WTC11 (cell line): ENCODE data around the gene NCKAP5.

Experiments
- ATF3 ChIP-seq: sonication (generic); formaldehyde crosslinking; conservative IDR thresholded peaks from 2 replicates; pipeline ENCODE4 v1.8.1; 2022; ENCODE audit warnings: mild to moderate bottlenecking, missing genetic modification reagents
- ATF6 ChIP-seq: sonication (generic); formaldehyde crosslinking; IDR thresholded peaks from 2 replicates; pipeline ENCODE4 v1.8.1; 2023; ENCODE audit warnings: mild to moderate bottlenecking, missing genetic modification reagents
- CREM ChIP-seq: sonication (generic); formaldehyde crosslinking; IDR thresholded peaks from 2 replicates; pipeline ENCODE4 v1.8.1; 2022; ENCODE audit warnings: mild to moderate bottlenecking, missing genetic modification reagents, moderate library complexity
- CTCF ChIP-seq: fragments of 200-600 bp; IDR thresholded peaks from 2 replicates; pipeline ENCODE4 v1.8.0; 2022; ENCODE audit warnings: antibody characterized with exemption
- FOXP1 ChIP-seq: sonication (generic); formaldehyde crosslinking; IDR thresholded peaks from 2 replicates; pipeline ENCODE4 v1.8.0; 2022; ENCODE audit warnings: missing genetic modification reagents, mild to moderate bottlenecking, moderate library complexity, borderline replicate concordance
- HMGXB4 ChIP-seq: sonication (generic); formaldehyde crosslinking; IDR thresholded peaks from 2 replicates; pipeline ENCODE4 v1.8.1; 2023; ENCODE audit warnings: mild to moderate bottlenecking, moderate library complexity, missing genetic modification reagents
- MAX ChIP-seq: sonication (generic); formaldehyde crosslinking; IDR thresholded peaks from 2 replicates; pipeline ENCODE4 v1.8.0; 2022; ENCODE audit warnings: mild to moderate bottlenecking, missing genetic modification reagents
- MLX ChIP-seq: sonication (generic); formaldehyde crosslinking; IDR thresholded peaks from 2 replicates; pipeline ENCODE4 v1.8.1; 2023; ENCODE audit warnings: mild to moderate bottlenecking, missing genetic modification reagents, moderate library complexity
- NFE2L1 ChIP-seq: sonication (generic); formaldehyde crosslinking; IDR thresholded peaks from 2 replicates; pipeline ENCODE4 v1.8.1; 2023; ENCODE audit warnings: missing genetic modification reagents
- RELA ChIP-seq: sonication (generic); formaldehyde crosslinking; IDR thresholded peaks from 2 replicates; pipeline ENCODE4 v1.8.1; 2022; ENCODE audit warnings: missing genetic modification reagents, mild to moderate bottlenecking, borderline replicate concordance
- SMAD3 ChIP-seq: sonication (generic); formaldehyde crosslinking; IDR thresholded peaks from 2 replicates; pipeline ENCODE4 v1.8.0; 2022; ENCODE audit warnings: missing genetic modification reagents, mild to moderate bottlenecking, borderline replicate concordance
- SP1 ChIP-seq: sonication (generic); formaldehyde crosslinking; conservative IDR thresholded peaks from 2 replicates; pipeline ENCODE4 v1.8.1; 2022; ENCODE audit warnings: missing genetic modification reagents
- USF2 ChIP-seq: sonication (generic); formaldehyde crosslinking; IDR thresholded peaks from 2 replicates; pipeline ENCODE4 v1.8.1; 2023; ENCODE audit warnings: mild to moderate bottlenecking, missing genetic modification reagents, moderate library complexity
- ZNF138 ChIP-seq: sonication (generic); formaldehyde crosslinking; conservative IDR thresholded peaks from 2 replicates; pipeline ENCODE4 v1.8.1; 2022; ENCODE audit warnings: mild to moderate bottlenecking, moderate library complexity, missing genetic modification reagents

GRCh38 chr2:132627536-132627935 is 940.7 kb downstream of the NCKAP5 start:
- TF ChIP-seq ZNF138 (CRISPR knock-in tag): no peak
- TF ChIP-seq RELA (CRISPR knock-in tag): no peak
- TF ChIP-seq SMAD3 (CRISPR knock-in tag): no peak
- TF ChIP-seq MLX (CRISPR knock-in tag): no peak
- no peak for TF ChIP-seq ATF3 (CRISPR knock-in tag)
- TF ChIP-seq HMGXB4 (CRISPR knock-in tag): no peak
- no peak for TF ChIP-seq MAX
- TF ChIP-seq CTCF: no peak
- TF ChIP-seq USF2: no peak
- TF ChIP-seq ATF6 (CRISPR knock-in tag): no peak
- TF ChIP-seq FOXP1 (CRISPR knock-in tag): no peak
- no peak for TF ChIP-seq CREM (CRISPR knock-in tag)
- TF ChIP-seq NFE2L1: no peak
- no peak for TF ChIP-seq SP1
